Umbilical cord (tissue), 2 donors: Measurements from ENCODE around the gene KRT32. TPM values are rescaled to one million over a fixed set of nuclear protein-coding genes. Genes with fewer than 3 reads are reported as not detected.
A peak's percentile ranks its signal among the peaks of the same experiment; 100 is the strongest.

Experiments used
- DNase-seq: peaks from one replicate; pipeline ENCODE4 v3.0.0-alpha.2; 2015; ENCODE audit warnings: low spot score
- total RNA-seq: library from RNA; depleted of rRNA; stranded (reverse); fragments of >200 nt; gene quantifications from one replicate; pipeline ENCODE4 v1.2.3, GENCODE V29; 2014; ENCODE audit warnings: low replicate concordance; ENCODE audit not compliant: insufficient read depth

Gene KRT32
- total RNA-seq, 1 donor from 2014 or later = 1.2 TPM

DNA sequence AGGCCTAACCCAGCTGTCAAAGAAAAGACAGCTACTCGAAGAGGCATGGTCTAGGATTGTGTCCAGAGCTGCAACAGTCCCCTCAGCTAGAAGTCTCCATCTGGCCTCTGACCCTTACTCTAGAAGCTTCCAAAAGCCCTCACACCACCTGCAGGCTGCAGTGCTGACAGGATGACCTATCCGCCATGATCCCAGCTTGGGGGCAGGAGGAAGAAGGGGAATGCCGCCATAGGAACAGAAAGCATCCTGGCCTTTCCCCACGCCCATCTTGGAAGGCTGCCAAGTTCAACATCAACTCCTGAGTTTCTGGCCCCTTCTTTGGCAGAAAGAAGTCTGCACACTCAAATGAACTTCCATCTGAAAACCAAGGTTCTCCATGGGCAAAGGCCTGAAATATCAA lies 25.6 kb upstream of the KRT32 start:
- DNase-seq = peak; percentile 35

DNA sequence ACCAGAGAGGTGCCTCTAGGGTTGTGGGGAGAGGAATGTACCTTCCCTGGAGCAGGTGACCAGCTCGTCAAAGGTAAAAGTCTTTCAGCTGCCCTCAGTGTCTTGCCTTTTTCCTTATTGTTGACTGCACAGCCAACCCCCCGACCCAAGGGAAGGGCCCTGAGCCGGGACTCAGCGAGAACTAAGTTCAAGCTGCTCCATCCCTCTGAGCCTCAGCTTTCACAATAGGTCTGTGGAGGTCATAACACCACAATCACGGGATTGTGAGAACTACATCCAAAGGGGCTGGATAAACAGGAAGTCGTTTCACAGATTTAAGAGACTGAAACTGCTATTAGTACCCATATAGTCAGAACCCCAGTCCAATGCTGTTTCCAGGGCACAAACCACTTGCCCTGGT lies 25.2 kb upstream of the KRT32 start:
- DNase-seq = no peak

DNA sequence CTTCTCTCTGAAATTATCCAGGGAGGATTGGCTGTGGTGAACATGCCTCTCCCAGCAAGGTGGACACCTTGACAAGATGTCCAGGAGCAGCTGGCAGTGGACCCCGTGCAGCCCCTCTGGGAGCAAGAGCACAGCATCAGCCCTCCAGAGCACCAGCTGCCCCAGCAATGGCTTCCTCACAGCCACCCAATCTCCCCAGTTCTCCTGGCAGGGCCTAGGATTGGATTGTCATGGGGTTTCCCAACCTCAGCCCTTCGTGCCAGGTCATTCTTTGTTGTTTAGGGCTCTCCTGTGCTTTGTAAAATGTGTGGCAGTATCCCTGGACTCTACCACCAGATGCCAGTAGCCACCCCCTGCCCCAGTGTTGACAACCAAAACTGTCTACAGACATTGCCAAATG lies 24.3 kb upstream of the KRT32 start:
- DNase-seq = no peak

DNA sequence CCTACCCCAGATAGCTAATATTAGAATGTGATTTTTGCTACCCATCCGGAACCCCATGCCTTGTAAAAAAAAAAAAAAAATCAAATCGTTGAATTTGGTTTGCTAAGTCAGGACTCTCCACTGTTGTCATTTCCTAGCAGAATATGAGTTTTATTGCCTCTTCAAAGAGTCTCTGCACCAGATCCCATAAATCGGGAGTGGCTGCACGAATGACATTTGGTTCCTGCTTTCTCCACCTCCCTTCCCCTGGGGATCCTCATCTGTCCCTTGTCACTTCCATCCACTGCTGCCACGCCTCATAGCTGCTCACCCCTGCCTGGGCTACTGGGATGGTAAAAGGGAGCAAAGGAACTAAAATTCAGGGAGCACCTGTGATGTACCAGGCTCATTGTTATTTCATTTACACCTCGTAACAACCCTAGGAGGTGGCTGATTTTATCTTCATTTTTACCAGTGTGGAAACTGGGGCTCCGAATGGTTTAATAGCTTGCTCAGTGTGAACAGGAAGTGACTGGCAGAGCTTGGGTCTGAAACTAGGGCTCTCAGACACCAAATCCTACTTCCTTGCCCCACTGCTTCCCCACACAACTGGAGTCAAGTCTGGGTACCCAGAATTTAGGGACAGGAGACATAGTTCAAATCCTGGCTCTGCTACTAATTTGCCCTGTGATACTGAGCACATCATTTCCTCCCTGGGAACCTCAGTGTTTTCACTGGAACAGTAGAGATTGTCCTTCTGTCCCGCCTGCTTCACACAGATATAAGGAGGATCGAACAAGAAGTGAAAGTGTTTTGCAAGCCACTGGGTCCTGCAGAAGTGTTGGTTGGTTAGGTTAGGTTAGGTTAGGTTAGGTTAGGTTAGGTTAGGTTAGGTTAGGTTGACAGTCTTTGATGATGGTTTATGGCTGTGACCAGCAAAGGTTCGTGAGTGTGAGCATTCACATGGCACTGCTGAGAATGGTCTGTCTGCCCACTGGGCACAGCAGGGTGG lies 23.1 kb upstream of the KRT32 start:
- no peak for DNase-seq

DNA sequence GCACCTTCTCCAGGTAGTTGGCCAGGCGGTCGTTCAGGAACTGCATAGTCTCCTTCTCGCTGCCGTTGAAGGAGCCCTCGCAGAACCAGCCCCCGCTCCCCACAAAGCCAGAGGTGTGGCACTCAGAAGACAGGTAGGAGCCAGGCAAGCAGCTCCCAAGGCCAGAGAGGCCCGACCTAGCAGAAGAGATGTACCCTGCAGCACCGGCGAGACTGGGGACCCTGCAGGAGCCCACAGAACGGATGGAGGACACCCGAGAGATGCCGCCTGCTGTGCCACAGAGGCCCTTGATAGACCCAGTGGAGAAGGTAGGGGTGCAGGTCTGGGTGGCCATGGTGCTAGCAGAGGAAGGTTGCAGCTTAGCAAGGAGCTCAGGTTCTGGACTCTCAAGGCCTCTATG lies 22.3 kb upstream of the KRT32 start, which contains the start of gene KRT36:
KRT36 (minus strand) TSS at position 380 of the 400 bp plus-strand sequence; CDS start at position 334, 46 bp downstream.
- no peak for DNase-seq

DNA sequence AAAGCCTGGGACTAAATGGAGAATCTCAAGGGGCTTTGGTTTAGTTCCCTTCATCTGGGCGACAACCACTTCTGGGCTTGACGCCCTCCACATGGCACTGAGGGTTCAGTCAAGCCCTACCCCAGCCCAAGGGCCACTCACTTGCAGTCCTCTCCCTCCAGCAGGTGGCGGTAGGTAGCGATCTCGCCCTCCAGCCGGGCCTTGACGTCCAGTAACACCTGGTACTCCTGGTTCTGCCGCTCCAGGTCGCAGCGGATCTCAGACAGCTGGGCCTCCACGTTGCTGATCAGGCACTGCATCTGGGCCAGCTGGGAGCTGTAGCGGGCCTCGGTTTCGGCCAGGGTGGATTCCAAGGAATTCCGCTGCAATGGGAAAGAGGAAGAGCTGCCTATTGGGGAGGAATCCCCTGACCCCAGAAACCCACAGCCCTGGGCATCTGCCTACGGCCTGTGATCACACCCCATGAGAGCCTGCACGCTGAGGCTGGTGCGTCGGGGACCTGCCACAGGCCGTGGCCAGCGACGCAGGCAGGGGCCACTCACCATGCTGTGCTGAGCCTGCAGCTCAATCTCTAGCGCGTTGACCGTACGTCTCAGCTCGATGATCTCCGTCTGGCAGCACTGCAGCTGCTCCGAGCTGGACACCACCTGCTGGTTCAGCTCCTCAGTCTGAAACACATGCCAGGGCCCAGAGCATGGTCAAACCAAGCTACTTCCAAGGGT lies 19.8 kb upstream of the KRT32 start:
- DNase-seq = no peak

DNA sequence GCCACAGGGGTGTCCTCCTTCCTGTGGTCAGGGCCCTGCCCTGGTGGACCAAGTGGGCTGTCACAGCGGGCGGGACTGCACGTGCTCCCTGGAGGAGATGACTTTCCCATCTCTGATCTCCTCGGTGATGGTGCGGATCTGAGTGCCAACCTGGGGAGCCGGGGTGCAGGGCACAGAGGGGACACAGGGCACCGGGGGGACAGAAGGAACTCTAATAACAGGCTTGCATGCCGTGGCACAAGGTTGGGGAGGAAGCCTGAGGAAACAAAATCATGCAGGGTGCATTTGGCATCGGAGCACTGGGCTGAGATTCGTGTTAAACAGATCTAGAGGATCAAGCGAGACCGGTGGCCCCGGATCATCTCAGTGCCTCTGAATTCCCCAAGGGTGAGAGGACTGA lies 19.1 kb upstream of the KRT32 start:
- no peak for DNase-seq

DNA sequence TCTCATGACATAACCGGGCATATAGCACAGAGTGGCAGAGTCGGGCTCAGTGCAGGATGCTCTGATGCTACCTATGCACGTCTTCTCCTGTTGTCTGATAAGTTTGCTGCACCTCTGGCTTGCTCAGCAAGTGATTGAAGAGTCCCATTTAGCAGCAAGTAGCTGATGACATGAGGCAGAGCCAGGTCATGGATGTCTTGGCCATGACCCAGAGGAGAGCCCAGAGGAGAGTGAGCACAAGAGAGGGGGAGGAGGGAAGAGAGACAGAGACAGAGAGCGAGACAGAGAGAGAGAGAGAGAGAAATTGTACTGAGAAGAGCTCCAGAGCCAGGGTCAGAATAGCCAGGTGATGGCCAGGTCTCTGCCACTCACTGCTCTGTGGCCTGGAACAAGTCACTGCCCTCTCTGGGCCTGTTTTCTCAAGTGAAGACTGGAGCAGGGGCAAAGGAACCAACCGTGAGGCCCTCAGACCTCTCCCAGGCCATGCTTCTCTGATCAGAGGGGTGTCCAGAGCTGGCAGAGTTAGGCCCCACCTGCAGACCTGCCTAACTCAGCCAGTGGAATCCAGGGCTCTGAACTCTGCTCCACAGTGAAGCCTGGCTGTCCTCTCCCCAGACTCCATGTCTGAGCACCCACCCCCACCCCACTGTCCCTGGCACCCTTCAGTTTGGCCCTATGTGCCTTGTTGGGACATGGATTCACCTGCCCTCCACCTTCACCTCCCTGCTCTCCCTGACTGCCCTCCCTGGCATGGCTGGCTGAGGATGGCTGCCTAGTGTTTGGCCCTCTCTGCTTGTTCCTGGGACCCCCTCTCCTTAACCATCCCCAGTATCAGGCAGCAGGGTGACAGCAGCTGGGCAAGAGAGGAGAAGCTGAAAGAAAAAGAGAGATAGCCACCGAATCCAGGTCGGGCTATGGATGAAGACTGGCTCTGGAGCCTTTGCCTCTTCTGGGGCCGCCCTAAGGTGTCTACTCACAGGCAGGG lies 18.0 kb upstream of the KRT32 start:
- DNase-seq = no peak

DNA sequence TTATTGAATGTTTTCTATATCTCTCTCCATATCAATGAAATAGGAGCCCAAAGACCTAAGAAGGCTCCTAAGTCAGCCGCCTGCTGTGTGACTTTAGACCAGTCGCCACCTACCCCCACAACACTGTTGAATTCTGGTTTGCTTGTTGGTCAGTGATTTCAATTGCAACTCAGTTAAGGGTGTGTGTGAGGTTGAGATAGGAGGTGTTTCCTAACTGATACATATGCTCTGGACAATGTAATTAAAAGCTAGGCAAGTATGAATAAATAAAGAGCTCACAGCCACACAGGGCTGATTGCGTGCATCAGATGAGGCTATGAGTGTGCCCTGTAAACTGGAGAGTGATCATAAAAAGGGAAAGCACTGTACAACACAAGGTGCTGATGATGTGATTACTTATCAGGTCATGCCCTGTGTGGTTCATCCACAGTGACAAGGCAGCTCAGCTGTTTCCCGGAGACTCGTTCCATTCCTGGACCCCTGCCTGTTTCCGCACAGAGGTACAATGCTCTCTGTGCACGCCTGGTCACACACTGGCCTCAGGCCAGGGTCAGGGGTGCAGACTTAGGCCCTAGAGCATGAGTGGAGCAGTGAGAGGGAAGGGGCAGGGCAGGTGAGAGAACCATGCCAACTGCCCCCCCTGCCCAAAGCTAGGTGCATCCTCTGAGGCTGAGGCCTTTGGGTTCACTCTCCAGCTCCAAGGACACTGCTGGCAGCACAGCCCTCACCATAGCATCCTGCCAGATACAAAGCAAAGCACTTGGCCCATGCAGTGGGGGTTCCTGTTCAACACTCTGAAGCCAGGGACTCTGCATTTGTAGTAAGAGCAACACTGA lies 17.0 kb upstream of the KRT32 start:
- no peak for DNase-seq

DNA sequence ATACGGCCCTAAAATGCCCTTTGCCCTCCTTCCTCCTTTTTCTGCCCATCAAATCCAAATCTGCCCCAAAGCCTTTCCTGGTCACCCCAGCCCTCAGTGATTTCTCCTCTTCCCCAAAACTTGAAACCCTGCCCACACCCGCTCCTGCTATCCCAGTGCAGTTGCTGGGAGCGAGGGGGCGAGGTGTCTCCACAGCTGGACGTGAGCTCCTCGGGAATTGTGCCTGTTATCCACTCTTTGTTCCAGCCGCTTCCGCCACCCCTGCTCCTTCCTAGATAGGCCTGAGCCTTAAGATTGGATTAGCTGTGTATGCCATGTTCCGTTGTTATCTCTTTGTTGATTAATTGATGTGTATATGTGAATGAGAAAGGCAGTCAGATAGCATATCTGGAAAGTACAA lies 16.3 kb upstream of the KRT32 start:
- no peak for DNase-seq

DNA sequence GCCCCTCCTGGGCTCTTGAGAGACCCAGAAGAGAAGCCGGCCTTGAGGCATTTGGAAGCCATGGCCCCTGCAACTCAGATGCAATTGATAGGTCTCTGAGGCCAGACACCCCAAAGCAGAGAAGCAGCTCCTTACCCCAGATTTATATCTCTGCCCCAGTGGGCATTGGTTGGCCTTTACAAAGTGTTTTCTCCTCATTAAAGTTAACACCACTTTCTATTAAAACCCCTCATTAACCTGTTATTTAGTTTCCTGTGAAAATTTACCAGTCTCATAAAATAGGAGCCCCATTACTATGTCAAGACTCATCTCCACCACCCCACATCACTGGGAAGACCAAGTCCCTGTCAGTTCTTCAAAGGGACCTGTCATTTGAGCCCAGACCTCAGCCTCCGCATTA lies 13.8 kb upstream of the KRT32 start, which contains the start of gene KRT35:
KRT35 (minus strand) TSS at position 116 of the 400 bp plus-strand sequence; CDS start at position 62, 54 bp downstream.
- DNase-seq = no peak

DNA sequence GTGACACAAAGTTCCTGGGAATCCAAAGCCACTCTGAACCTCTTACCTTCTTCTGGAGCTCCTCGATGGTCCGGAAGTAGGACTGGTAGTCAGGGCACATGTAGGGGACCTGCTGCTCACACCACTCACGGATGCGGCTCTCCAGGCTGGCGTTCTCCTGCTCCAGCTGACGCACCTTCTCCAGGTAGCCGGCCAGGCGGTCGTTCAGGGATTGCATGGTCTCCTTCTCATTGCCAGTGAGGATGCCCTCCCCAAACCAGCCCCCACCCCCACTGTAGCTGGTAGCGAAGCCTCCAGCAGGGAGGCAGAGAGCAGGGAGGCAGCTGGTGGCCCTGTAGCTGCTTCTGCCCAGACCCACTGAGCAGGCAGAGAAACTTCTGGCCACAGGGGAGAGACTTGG lies 13.4 kb upstream of the KRT32 start:
- DNase-seq = no peak

DNA sequence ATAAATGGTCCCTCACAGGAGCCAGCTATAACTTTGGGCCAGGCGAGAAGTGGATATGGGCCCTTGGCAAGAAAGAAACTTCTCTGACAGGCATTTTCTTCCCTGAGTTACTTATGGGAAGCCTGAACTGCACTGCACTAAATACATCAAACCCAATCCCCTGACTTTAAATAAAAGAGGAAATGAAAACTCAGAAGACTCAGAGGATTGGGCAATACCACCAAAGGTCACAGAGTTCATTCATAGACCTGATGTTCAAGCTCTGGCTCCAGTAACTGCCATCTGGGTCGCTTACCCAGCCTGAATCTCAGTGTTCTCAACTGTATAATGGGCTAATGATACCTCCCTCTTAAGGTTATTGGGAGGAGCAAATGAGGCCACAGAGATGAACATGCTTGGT lies 12.9 kb upstream of the KRT32 start:
- no peak for DNase-seq

DNA sequence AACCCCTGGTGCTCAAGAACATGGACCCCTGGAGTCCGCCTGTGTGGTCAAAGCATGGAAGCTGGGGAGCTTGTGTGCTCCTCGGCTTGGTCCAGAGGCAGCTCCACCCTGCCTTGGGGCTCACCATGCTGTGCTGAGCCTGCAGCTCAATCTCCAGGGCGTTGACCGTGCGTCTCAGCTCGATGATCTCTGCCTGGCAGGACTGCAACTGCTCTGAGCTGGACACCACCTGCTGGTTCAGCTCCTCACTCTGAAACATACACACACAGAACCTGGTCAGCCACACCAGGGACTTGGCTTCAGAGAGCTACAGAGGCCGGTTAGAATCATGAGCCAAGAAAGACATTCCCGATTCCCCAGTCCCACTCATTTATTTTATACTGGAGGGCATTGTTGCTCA lies 11.1 kb upstream of the KRT32 start:
- no peak for DNase-seq

DNA sequence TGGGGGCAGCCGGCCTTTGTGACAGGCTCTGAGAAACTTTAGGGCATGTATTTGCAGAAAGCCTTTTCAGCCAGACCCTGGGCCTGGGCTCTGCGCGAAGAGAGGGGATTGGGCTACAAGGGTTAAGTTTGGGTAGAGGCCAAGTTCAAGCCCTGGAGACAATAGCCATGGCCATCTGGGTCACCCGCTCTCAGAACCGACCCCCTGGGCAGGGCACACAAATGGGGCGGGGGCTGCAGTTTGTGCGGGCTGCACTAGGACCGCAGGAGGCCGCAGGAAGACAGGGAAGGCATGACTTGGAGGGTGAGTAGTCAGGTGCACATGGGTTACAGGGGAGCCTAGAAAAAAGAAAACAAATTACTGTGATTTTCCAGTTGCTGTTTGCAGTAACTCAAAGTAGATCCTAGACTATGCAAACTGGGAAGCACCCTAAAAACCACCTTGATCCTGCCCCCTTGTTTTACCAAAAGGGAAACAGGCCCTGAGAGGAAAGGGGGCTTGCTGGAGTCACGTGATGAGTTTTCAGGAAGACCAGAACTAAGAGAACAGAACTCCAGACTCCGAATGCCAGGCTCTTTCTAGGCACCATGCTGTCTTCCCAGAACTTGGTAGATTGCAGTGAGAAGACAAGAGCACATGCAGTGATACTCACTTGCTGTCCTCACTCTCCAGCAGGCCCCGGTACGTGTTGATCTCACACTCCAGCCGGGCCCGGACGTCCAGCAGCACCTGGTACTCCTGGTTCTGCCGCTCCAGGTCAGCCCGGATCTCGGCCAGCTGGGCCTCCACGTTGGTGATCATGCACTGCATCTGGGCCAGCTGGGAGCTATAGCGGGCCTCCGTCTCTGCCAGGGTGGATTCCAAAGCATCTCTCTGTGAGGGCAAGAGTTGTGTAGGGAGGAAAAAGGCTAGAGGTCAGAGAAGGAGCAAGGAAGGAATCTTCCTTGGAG lies 10.0 kb upstream of the KRT32 start:
- no peak for DNase-seq

DNA sequence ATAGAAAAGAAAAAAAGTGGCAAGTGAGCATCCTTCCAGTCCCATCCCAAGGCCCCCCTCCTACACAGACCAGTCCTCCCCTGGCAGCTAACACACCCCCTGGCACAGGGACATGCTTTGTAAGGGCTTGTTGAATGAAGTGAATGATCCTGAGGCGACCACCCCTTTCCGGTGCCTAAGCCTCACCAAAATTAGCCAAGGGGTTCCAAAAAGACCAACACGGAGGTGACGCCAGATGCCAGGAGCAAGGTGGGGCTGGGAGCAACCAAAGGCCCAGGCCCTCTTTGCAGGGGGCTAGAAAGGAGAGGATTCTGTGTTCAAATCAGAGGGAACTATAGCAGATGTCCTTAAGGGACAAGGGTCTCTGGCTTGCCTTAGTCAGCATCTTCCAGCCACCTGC lies 8.2 kb upstream of the KRT32 start:
- DNase-seq = no peak

DNA sequence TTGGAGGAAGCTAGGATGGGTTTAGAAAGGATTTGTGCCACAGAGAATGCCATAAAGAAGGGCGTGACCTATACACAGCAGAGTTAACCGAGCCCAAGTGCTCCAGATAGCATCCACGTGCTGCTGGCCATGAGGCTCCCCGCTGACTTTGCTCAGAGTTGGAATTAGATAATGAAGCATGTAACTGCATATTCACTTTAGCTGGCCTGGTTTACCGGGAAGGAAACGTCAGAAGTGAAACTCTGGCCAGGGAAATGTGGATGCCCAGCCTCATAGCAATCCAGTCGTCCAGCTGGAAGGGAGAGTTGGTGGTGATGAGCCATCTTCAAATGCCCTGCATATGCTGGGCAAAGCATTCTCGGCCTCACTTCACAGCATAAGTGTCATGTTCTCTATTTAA lies 7.7 kb upstream of the KRT32 start:
- DNase-seq = no peak

DNA sequence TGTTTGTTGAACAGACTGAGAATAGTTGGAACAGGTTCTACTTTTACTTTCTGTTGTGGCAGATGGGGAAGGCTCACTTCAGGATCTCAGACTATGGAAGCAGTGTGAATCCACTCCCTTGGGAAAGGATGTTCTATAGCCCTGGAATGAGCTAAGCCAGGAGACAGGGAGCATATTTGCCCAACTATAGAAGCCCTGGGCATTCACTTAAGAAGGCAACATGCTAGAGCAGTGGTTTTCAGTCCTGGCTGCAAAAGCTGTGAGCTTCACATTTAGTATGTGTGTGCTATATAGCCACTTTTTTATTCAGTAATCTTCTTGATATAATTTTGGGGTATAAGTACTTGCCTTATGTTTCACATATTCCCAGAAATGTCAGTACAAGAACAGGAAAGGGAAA lies 1.2 kb upstream of the KRT32 start:
- no peak for DNase-seq

DNA sequence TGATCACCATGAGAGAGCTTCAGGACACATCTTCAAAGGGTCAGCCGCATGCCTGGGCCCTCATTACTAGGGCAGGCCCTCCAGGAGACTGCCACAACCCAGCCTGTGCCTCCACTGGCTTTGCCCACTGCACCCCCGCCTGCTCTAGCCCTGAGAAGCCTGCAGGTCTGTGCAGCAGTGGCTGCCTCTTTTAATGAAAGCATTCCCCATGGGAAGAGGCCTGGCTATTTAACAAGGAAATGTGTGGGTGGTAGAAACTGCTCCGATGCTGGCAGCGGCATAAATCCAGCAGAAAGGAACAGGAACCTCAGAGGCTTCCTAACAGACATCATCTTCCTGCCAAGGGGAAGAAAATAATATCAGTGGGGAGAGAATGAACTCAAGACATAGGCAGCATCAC lies 375 bp upstream of the KRT32 start:
- DNase-seq = no peak
